ENCODE data around the gene PRKACB. TPM values are rescaled to one million over a fixed set of nuclear protein-coding genes. Genes with fewer than 3 reads are reported as not detected.
"Not testable (repeated sequence)": the region's sequence is repeated elsewhere in the genome, so short reads cannot be mapped to it uniquely, and the experiment has no call there.

Gene PRKACB
- total RNA-seq, 2 experiments from 2014 or later = 49.7 to 52.4 TPM

DNA sequence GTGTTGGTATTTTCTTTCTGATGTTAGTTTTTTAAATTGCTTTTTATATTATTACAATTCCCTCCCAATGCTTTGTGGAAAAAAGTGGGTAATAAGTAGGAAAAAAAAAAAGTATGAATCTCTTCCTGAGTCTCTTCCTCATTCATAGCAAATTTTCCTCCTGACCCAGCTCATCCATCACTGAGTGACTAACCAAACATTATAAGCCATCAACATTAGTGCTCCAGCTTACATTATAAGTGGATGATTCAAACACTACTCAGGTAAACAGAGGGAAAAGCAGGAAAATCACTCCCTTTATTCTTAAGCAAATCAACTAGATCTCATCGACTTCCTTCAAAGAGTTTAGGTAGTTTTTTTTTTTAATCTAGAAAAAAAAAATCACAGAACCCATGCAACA is 142.0 kb downstream of the PRKACB start:
- H3K27ac ChIP-seq (ENCODE audit: low read depth in 1 of 2, low read length in 2 of 2) = no peak overlapping the region
- no peaks in the 10 kb centered on the region for H3K4me1 ChIP-seq (ENCODE audit: insufficient read depth, low read length)
- no peak overlapping the region for H3K4me3 Mint-ChIP-seq
- H3K36me3 Mint-ChIP-seq (ENCODE audit: low read depth) = no peaks in the 10 kb centered on the region
- peaks cover 13% of the 10 kb centered on the region for H3K9me3 Mint-ChIP-seq
- POLR2A ChIA-PET = interaction anchor here (0.6 kb wide), 1 partner anchor 89 kb away, joined by 3 read pairs; no protein-coding TSS in a partner anchor
- DNase-seq (no peak), ATAC-seq (ENCODE audit: poor library complexity) (no peak)
- peaks cover 0 to 18% of the 10 kb centered on the region in 2 experiments for H3K9me3 ChIP-seq (ENCODE audit: control insufficient read depth in 1 of 2, insufficient read depth in 1 of 2, low read length in 2 of 2)
- no peak overlapping the region for H3K27ac Mint-ChIP-seq
- H3K27me3 Mint-ChIP-seq = peaks cover 12% of the 10 kb centered on the region
- no peak for TF ChIP-seq CTCF (IDR thresholded peaks at IDR 0.05)
- no peaks in the 10 kb centered on the region for H3K27me3 ChIP-seq (ENCODE audit: control insufficient read depth in 1 of 2, insufficient read depth in 2 of 2, low read length in 2 of 2)
- CTCF ChIA-PET = no interaction called here
- H3K36me3 ChIP-seq (ENCODE audit: insufficient read depth, low read length) = no peaks in the 10 kb centered on the region
- intact Hi-C loops (cut with DNase I, micrococcal nuclease) = no loop called here
- no peaks in the 10 kb centered on the region for H3K4me1 Mint-ChIP-seq (ENCODE audit: low read depth)
- no peak overlapping the region for H3K4me3 ChIP-seq (ENCODE audit: low read length)

DNA sequence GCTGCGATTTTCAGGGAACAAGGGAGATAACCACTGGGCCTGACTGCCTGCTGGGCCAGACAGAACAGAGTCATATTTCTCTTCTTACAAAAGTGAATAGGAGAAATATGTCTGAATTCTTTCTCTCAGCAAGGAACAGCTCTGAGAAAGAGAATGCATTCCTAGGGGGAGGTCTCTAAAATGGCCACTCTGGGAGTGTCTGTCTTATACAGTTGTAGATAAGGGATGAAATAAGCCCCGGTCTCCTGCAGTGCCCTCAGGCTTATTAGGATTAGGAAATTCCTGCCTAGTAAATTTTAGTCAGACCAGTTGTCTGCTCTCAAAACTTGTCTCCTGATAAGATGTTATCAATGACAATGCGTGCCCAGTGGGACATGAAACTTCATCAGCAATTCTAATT is 143.3 kb downstream of the PRKACB start:
- not testable (repeated sequence) for H3K36me3 Mint-ChIP-seq (ENCODE audit: low read depth)

More for the DNA sequence above, 143.3 kb downstream of the PRKACB start:
- H3K27ac ChIP-seq (ENCODE audit: low read depth in 1 of 2, low read length in 2 of 2); H3K4me1 ChIP-seq (ENCODE audit: insufficient read depth, low read length); POLR2A ChIA-PET; DNase-seq; H3K27me3 ChIP-seq (ENCODE audit: control insufficient read depth in 1 of 2, insufficient read depth in 2 of 2, low read length in 2 of 2); intact Hi-C loops (cut with DNase I, micrococcal nuclease); ATAC-seq (ENCODE audit: poor library complexity); CTCF ChIA-PET; H3K27ac Mint-ChIP-seq; H3K4me3 Mint-ChIP-seq; H3K4me1 Mint-ChIP-seq (ENCODE audit: low read depth); H3K36me3 ChIP-seq (ENCODE audit: insufficient read depth, low read length); H3K4me3 ChIP-seq (ENCODE audit: low read length): not testable (repeated sequence)
- H3K9me3 ChIP-seq (ENCODE audit: control insufficient read depth in 1 of 2, insufficient read depth in 1 of 2, low read length in 2 of 2) = peaks cover 0 to 18% of the 10 kb centered on the region in 2 experiments
- Mint-ChIP-seq H3K9me3 (peaks cover 13% of the 10 kb centered on the region), H3K27me3 (peaks cover 12% of the 10 kb centered on the region)

Other genes with a start within 250 kb of the PRKACB start
- not detected for gene TTLL7, start 145.1 kb upstream of the PRKACB start, total RNA-seq
- gene SAMD13, start 157.4 kb downstream of the PRKACB start, total RNA-seq = not detected

Data from CD4-positive, alpha-beta T cell (primary cell).